A549 (cell line): ENCODE data around the gene PDK3. TPM values are rescaled to one million over a fixed set of nuclear protein-coding genes. Genes with fewer than 3 reads are reported as not detected.

ENCODE experiments used
- ATAC-seq, 2 experiments: fragments of 200-7000 bp in 1 of 2; fragments of >200 bp in 1 of 2; cut with Nextera tagmentation in 1 of 2; cut with Tn5 transposase in 1 of 2; 3 replicates each; pipeline versions ENCODE4 v1.8.0 to v1.9.1; 2018 to 2020; ENCODE audit warnings: mild to moderate bottlenecking in 1 of 2, moderate library complexity in 1 of 2
- CTCF ChIA-PET: fragments of 300-600 bp; sonication (Branson Sonifier 250); formaldehyde crosslinking; extraction: SDS; loops from one replicate; lab custom pipeline; 2021; ENCODE audit warnings: antibody characterized with exemption, inconsistent platforms; lab: Yijun Ruan, JAX
- POLR2A ChIA-PET: fragments of 350-600 bp; formaldehyde crosslinking; extraction: SDS; loops from one replicate; lab custom pipeline; 2021; ENCODE audit warnings: antibody characterized with exemption, inconsistent platforms; lab: Yijun Ruan, JAX
- DNase-seq, 2 experiments: peaks; one replicate each; pipeline versions ENCODE4 v3.0.0 to v3.0.0-alpha.2; 2011 to 2016; ENCODE audit warnings: low read depth in 1 of 2, low spot score in 1 of 2
- FAIRE-seq: peaks from 2 replicates; lab custom pipeline; 2011; peaks lifted over from hg19 to GRCh38; lab: Jason Lieb, UNC
- H3K27ac ChIP-seq, 2 experiments: fragments of >200 bp; sonication (Bioruptor Twin); formaldehyde crosslinking; 3 replicates each; pipeline ENCODE4 v1.5.1; 2016 to 2017
- H3K4me1 ChIP-seq: fragments of >200 bp; sonication (Bioruptor Twin); formaldehyde crosslinking; 3 replicates; pipeline ENCODE4 v1.6.1; 2016
- H3K4me2 ChIP-seq: fragments of >200 bp; sonication (Bioruptor Twin); formaldehyde crosslinking; 3 replicates; pipeline ENCODE4 v1.6.1; 2016
- H3K4me3 ChIP-seq: fragments of >200 bp; sonication (Bioruptor Twin); formaldehyde crosslinking; 3 replicates; pipeline ENCODE4 v1.5.1; 2016
- H3K9me3 ChIP-seq: fragments of >200 bp; sonication (Bioruptor Twin); formaldehyde crosslinking; 3 replicates; pipeline ENCODE4 v1.6.1; 2016
- BHLHE40 ChIP-seq: IDR thresholded peaks from 2 replicates; pipeline ENCODE4 v1.6.1; 2012; ENCODE audit warnings: low read depth, low read length, inconsistent platforms
- CBX2 ChIP-seq: fragments of 200-600 bp; sonication (generic); IDR thresholded peaks from 2 replicates; pipeline ENCODE4 v1.6.1; 2016; ENCODE audit warnings: low read depth, mild to moderate bottlenecking, borderline replicate concordance
- CHD2 ChIP-seq: fragments of 150-350 bp; IDR thresholded peaks from 2 replicates; pipeline ENCODE4 v1.6.1; 2014; ENCODE audit warnings: low read length; ENCODE audit not compliant: partially characterized antibody
- EHF ChIP-seq: fragments of 250-450 bp; sonication (Bioruptor Pico); IDR thresholded peaks from 2 replicates; pipeline ENCODE4 v1.5.0; 2020; ENCODE audit warnings: mild to moderate bottlenecking
- EHMT2 ChIP-seq: fragments of 200-600 bp; sonication (generic); IDR thresholded peaks from 2 replicates; pipeline ENCODE4 v1.6.1; 2016; ENCODE audit warnings: antibody characterized with exemption, low read depth, mild to moderate bottlenecking, moderate library complexity
- EP300 ChIP-seq, 2 experiments: fragments of >200 bp; sonication (Bioruptor Twin); formaldehyde crosslinking; IDR thresholded peaks; 2 replicates in 1 of 2; 3 replicates in 1 of 2; pipeline ENCODE4 v1.6.1; 2016 to 2017
- ESRRA ChIP-seq: fragments of 150-350 bp; IDR thresholded peaks from 2 replicates; pipeline ENCODE4 v1.6.1; 2014; ENCODE audit warnings: mild to moderate bottlenecking, low read length, borderline replicate concordance
- GATA3 ChIP-seq: IDR thresholded peaks from 2 replicates; pipeline ENCODE4 v1.6.1; 2012; ENCODE audit warnings: borderline replicate concordance
- HEYL ChIP-seq: fragments of 250-450 bp; sonication (Bioruptor Pico); IDR thresholded peaks from 2 replicates; pipeline ENCODE4 v1.8.0; 2021; ENCODE audit warnings: mild to moderate bottlenecking, moderate library complexity
- HOXA7 ChIP-seq: fragments of 250-450 bp; sonication (Bioruptor Pico); IDR thresholded peaks from 2 replicates; pipeline ENCODE4 v1.5.0; 2020; ENCODE audit warnings: mild to moderate bottlenecking, moderate library complexity
- HOXB5 ChIP-seq: fragments of 250-450 bp; sonication (Bioruptor Pico); IDR thresholded peaks from 2 replicates; pipeline ENCODE4 v1.5.0; 2020; ENCODE audit warnings: mild to moderate bottlenecking, moderate library complexity
- JUN ChIP-seq, 2 experiments: fragments of >200 bp; sonication (Bioruptor Twin); formaldehyde crosslinking; IDR thresholded peaks; 2 replicates in 1 of 2; 3 replicates in 1 of 2; pipeline ENCODE4 v1.6.1; 2016 to 2017
- KDM1A ChIP-seq: fragments of 200-600 bp; sonication (generic); IDR thresholded peaks from 2 replicates; pipeline ENCODE4 v1.6.1; 2016; ENCODE audit warnings: low read depth, mild to moderate bottlenecking
- NPAS2 ChIP-seq: fragments of 250-450 bp; sonication (Bioruptor Pico); IDR thresholded peaks from 2 replicates; pipeline ENCODE4 v1.8.0; 2022; ENCODE audit warnings: mild to moderate bottlenecking, moderate library complexity, borderline replicate concordance
- PHF8 ChIP-seq: fragments of 200-600 bp; sonication (generic); IDR thresholded peaks from 2 replicates; pipeline ENCODE4 v1.6.1; 2016; ENCODE audit warnings: low read depth, mild to moderate bottlenecking, antibody characterized with exemption, moderate library complexity, borderline replicate concordance
- POLR2A ChIP-seq: IDR thresholded peaks from 2 replicates; pipeline ENCODE4 v1.6.1; 2012; ENCODE audit warnings: mild to moderate bottlenecking, low read length
- POLR2AphosphoS2 ChIP-seq: conservative IDR thresholded peaks from 2 replicates; pipeline ENCODE4 v1.6.1; 2012; ENCODE audit warnings: low read length, improper control_type of control experiment, inconsistent platforms
- RARB ChIP-seq: fragments of 250-450 bp; sonication (Bioruptor Pico); IDR thresholded peaks from 2 replicates; pipeline ENCODE4 v1.8.0; 2021; ENCODE audit warnings: mild to moderate bottlenecking, moderate library complexity
- RCOR1 ChIP-seq: fragments of 150-350 bp; IDR thresholded peaks from 2 replicates; pipeline ENCODE4 v1.6.1; 2014; ENCODE audit warnings: antibody characterized with exemption, low read length, low read depth
- RFX5 ChIP-seq: fragments of 450-650 bp; IDR thresholded peaks from 2 replicates; pipeline ENCODE4 v1.7.1; 2014; ENCODE audit warnings: antibody characterized with exemption, mild to moderate bottlenecking, moderate library complexity
- SMC3 ChIP-seq: fragments of >200 bp; sonication (Bioruptor Twin); formaldehyde crosslinking; IDR thresholded peaks from 3 replicates; pipeline ENCODE4 v1.6.1; 2018; ENCODE audit warnings: inconsistent platforms
- SREBF2 ChIP-seq: fragments of 450-650 bp; IDR thresholded peaks from 2 replicates; pipeline ENCODE4 v1.6.1; 2014; ENCODE audit warnings: mild to moderate bottlenecking, moderate library complexity
- TFCP2L1 ChIP-seq: fragments of 250-450 bp; sonication (Bioruptor Pico); IDR thresholded peaks from 2 replicates; pipeline ENCODE4 v1.5.0; 2021; ENCODE audit warnings: mild to moderate bottlenecking
- TP53 ChIP-seq: fragments of 250-450 bp; sonication (Bioruptor Pico); IDR thresholded peaks from 2 replicates; pipeline ENCODE4 v1.5.0; 2021; ENCODE audit warnings: mild to moderate bottlenecking, moderate library complexity
- ZC3H11A ChIP-seq: fragments of 450-650 bp; IDR thresholded peaks from 2 replicates; pipeline ENCODE4 v1.6.1; 2014; ENCODE audit warnings: antibody characterized with exemption, mild to moderate bottlenecking
- ZFP36 ChIP-seq: fragments of 450-650 bp; IDR thresholded peaks from 2 replicates; pipeline ENCODE4 v1.6.1; 2014; ENCODE audit warnings: borderline replicate concordance; ENCODE audit not compliant: partially characterized antibody
- ZSCAN20 ChIP-seq: fragments of 250-450 bp; sonication (Bioruptor Pico); IDR thresholded peaks from 2 replicates; pipeline ENCODE4 v1.8.0; 2022; ENCODE audit warnings: mild to moderate bottlenecking, moderate library complexity
- WGBS: methylation state at CpG from one replicate; pipeline ENCODE4 v1.1.6; 2017; ENCODE audit errors: missing lambda C conversion rate; 5-methylcytosine and 5-hydroxymethylcytosine counted together
- polyA plus RNA-seq, 4 experiments: library from polyadenylated mRNA; depleted of rRNA in 3 of 4; stranded (reverse); fragments of >200 nt; fragmentation: RNase III in 1 of 4; extraction: RNeasy Plus Mini Kit Qiagen cat#74134 plus additional on column Dnase treatment in 1 of 4; gene quantifications; 2 replicates in 3 of 4; 3 replicates in 1 of 4; pipeline ENCODE4 v1.2.3, GENCODE V29; 2011 to 2017
- TF ChIP-seq, protein P1 (sequence below): fragments of 250-450 bp; sonication (Bioruptor Pico); IDR thresholded peaks from 2 replicates; pipeline ENCODE4 v1.5.0; 2020; ENCODE audit warnings: low read depth, mild to moderate bottlenecking, moderate library complexity
- TF ChIP-seq, protein P2 (sequence below): fragments of 150-350 bp; IDR thresholded peaks from 2 replicates; pipeline ENCODE4 v1.6.1; 2014; ENCODE audit warnings: low read depth, mild to moderate bottlenecking, low read length
- TF ChIP-seq, protein P3 (sequence below): fragments of >200 bp; sonication (Bioruptor Twin); formaldehyde crosslinking; IDR thresholded peaks from 3 replicates; pipeline ENCODE4 v1.5.1; 2016

PDK3 gene
- polyA plus RNA-seq, 2 of the 4 experiments (the other 2 are of a cell fraction) = 5.3 to 14.1 TPM

DNA sequence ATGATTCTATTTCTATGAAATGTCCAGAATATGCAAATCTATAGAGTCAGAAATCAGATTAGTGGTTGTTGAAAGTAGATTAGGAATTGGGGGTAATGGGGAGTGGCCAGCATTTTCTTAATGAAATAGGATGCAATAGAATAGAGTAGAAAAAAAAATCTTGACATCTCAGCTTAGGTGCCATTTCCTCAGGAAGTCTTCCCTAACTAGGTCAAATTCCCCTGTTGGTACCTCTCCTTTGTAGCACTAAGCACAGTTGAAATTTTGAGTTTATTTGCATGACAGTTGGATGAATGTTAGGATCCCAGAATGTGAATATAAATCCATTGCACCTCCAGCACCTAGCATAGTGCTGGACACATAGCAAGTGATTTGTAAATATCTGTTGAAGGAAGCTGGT is 30.0 kb upstream of the PDK3 start:
- Histone ChIP-seq H3K4me2 (no peak overlapping the region), H3K9me3 (no peaks in the 10 kb centered on the region), H3K4me3 (no peak overlapping the region), H3K27ac (no peak overlapping the region), H3K4me1 (no peaks in the 10 kb centered on the region)
- ATAC-seq (no peak), DNase-seq (no peak), FAIRE-seq (peak; percentile 54)
- TF ChIP-seq HEYL (CRISPR knock-in tag) (no peak), TFCP2L1 (CRISPR knock-in tag) (no peak), JUN (IDR thresholded peaks at IDR 0.05) (no peak), SMC3 (no peak), ZSCAN20 (CRISPR knock-in tag) (no peak), EP300 (IDR thresholded peaks at IDR 0.05) (no peak), HOXA7 (CRISPR knock-in tag) (no peak), EHF (CRISPR knock-in tag) (no peak), GATA3 (no peak), HOXB5 (CRISPR knock-in tag) (no peak), PHF8 (no peak), CHD2 (no peak), CBX2 (no peak)
- TF ChIP-seq, protein P1, sequence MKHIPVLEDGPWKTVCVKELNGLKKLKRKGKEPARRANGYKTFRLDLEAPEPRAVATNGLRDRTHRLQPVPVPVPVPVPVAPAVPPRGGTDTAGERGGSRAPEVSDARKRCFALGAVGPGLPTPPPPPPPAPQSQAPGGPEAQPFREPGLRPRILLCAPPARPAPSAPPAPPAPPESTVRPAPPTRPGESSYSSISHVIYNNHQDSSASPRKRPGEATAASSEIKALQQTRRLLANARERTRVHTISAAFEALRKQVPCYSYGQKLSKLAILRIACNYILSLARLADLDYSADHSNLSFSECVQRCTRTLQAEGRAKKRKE (CRISPR knock-in tag) = no peak
- ChIA-PET CTCF (no interaction called here), POLR2A (no interaction called here)

DNA sequence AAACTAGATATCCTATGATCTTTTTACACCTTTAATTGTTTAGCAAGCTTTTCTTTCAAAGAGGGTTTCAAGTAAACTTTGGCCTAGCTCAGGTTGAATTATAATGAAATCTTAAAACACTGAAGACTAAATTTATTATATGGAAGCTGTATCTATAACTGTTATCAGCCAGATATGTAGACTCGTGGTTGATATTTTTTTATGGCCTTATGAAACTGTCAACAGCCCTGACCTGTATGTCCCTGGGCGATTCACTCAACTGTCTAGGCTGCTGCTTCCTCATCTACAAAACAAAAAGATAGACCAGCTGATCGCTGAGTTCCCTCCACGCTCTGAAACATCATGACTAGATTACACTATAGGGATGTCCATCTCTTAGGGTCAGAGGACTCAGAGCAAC is 21.2 kb upstream of the PDK3 start:
- Histone ChIP-seq H3K27ac (no peak overlapping the region), H3K4me1 (no peaks in the 10 kb centered on the region)
- ATAC-seq = no peak
- no peak for FAIRE-seq
- DNase-seq = no peak
- TF ChIP-seq POLR2A (no peak), ZC3H11A (no peak), ESRRA (no peak), CBX2 (no peak), EP300 (IDR thresholded peaks at IDR 0.05) (no peak), KDM1A (no peak), POLR2AphosphoS2 (no peak), EHMT2 (no peak), RFX5 (no peak), GATA3 (no peak), HOXA7 (CRISPR knock-in tag) (no peak), HOXB5 (CRISPR knock-in tag) (no peak)
- TF ChIP-seq, protein P2, sequence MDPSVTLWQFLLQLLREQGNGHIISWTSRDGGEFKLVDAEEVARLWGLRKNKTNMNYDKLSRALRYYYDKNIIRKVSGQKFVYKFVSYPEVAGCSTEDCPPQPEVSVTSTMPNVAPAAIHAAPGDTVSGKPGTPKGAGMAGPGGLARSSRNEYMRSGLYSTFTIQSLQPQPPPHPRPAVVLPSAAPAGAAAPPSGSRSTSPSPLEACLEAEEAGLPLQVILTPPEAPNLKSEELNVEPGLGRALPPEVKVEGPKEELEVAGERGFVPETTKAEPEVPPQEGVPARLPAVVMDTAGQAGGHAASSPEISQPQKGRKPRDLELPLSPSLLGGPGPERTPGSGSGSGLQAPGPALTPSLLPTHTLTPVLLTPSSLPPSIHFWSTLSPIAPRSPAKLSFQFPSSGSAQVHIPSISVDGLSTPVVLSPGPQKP = no peak
- TF ChIP-seq, all 56 proteins: peak for 0
- H3K4me3 ChIP-seq = no peak overlapping the region
- ChIA-PET POLR2A (no interaction called here), CTCF (interaction anchor here (0.7 kb wide), 1 partner anchor 19 kb away, joined by 3 read pairs; no protein-coding TSS in a partner anchor)
- WGBS = 35% methylated on average over 4 of the region's 4 CpGs
- no peaks in the 10 kb centered on the region for H3K9me3 ChIP-seq
- H3K4me2 ChIP-seq = no peak overlapping the region

DNA sequence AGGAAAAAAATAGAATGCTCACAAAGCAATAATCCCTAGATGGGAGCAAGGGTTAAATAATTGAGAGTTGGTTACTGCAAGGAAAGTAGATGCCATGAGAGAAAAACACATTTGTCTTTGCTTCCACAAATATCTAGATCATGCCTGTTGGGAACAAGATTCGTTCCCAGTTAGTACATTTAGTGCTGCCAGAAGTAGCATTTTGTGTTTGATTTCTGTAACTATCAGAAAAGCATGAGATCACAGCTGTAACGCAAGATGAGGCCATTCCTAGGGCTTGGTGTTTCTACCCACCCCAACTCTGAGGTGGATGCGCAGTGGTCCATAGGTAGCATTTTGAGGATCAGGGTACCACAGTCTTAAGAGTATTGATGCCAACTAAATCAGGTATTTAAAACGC is 20.4 kb upstream of the PDK3 start:
- no peak overlapping the region for H3K4me3 ChIP-seq
- peak; percentile 59 for FAIRE-seq
- 51% methylated on average over 4 of the region's 4 CpGs for WGBS
- CTCF ChIA-PET = interaction anchor here (0.7 kb wide), 1 partner anchor 18 kb away, joined by 3 read pairs; no protein-coding TSS in a partner anchor
- TF ChIP-seq RARB (CRISPR knock-in tag) (no peak), SREBF2 (no peak), ZFP36 (no peak), RCOR1 (no peak), BHLHE40 (no peak), PHF8 (no peak), TP53 (CRISPR knock-in tag) (no peak), NPAS2 (CRISPR knock-in tag) (no peak), EP300 (IDR thresholded peaks at IDR 0.05) (no peak)
- TF ChIP-seq, protein P2 = no peak
- TF ChIP-seq, protein P3, sequence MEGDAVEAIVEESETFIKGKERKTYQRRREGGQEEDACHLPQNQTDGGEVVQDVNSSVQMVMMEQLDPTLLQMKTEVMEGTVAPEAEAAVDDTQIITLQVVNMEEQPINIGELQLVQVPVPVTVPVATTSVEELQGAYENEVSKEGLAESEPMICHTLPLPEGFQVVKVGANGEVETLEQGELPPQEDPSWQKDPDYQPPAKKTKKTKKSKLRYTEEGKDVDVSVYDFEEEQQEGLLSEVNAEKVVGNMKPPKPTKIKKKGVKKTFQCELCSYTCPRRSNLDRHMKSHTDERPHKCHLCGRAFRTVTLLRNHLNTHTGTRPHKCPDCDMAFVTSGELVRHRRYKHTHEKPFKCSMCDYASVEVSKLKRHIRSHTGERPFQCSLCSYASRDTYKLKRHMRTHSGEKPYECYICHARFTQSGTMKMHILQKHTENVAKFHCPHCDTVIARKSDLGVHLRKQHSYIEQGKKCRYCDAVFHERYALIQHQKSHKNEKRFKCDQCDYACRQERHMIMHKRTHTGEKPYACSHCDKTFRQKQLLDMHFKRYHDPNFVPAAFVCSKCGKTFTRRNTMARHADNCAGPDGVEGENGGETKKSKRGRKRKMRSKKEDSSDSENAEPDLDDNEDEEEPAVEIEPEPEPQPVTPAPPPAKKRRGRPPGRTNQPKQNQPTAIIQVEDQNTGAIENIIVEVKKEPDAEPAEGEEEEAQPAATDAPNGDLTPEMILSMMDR = no peak
- TF ChIP-seq, all 56 proteins: peak for 0
- Histone ChIP-seq H3K27ac (no peak overlapping the region), H3K4me1 (no peaks in the 10 kb centered on the region), H3K4me2 (no peak overlapping the region), H3K9me3 (no peaks in the 10 kb centered on the region)
- no peak for DNase-seq
- POLR2A ChIA-PET = no interaction called here
- no peak for ATAC-seq
